CD4-positive, alpha-beta T cell treated with Interleukin-6 at 100 ng/mL for 8 hours (primary cell): ENCODE measurements around the gene DCDC2.
"Not testable (repeated sequence)": the region's sequence is repeated elsewhere in the genome, so short reads cannot be mapped to it uniquely, and the experiment has no call there.

Source experiments
- DNase-seq: peaks from one replicate; pipeline ENCODE4 v3.0.0-alpha.2; 2020; ENCODE audit warnings: mixed read lengths, low spot score

DCDC2 gene

DNA sequence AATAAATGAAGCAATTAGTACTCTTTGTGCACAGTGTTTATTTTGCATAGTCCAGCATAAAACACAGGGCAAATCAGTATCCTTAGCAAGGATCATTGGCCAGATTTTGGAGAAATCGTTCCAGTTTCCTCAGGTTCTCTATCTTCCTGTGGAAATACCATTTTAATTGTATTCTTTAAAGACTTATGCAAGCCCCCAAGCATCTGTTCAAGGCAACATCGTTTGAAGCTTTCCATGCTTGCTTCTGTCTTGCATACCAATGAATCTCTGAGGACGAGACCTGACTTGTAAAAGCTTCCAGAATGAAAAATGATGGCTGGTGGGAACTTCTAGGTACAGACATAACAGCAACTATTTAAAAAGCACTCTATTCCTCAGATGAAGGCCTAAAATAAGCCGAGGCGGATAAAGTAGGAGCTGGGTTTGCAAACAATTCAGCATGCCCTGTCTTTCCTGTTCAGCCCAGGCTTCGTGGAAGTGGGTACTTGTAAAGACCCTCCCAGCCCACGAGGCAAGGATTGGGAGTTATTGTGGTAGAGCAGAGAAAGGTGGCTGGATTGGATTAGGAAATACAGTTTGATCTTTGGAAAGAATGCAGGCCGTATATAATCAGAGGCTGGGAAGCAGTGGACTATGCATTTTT is 210.2 kb downstream of the DCDC2 start:
- DNase-seq = no peak

DNA sequence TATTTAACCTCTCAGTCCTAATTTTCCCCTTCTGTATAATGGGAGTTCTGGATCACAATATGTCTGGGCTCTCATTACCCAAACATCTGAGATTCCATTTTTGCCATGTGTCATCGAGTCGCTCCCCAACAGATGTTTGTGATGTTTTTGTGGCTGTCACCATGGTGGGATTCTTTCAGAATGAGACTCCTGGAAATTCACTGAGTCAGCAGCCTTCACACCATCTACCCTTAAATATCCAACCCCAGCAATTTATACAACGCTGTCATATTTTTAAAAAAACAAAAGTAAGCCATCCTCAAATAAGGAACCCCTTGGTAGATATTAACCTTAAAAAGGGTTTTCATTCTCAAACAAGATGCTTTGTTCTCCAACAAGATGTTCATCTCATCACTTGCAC is 211.0 kb downstream of the DCDC2 start:
- no peak for DNase-seq

DNA sequence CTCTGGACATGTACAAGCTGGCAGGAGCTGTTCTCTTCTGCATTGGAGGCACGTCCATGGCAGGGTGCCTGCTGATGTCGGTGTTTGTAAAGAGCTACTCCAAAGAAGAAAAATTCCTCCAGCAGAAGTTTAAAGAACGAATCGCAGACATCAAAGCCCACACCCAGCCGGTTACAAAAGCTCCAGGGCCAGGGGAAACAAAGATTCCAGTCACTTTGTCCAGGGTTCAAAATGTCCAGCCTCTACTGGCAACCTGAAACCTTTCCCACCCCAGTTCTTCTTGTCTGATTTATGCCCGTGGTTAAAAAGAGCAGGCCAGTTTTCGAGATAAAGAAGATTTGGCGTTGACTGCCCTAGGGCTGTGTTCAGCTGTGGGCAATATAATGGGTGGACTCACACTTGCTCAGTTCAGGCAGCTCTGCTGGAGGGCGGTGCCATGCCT is 212.1 kb downstream of the DCDC2 start:
- DNase-seq = no peak

DNA sequence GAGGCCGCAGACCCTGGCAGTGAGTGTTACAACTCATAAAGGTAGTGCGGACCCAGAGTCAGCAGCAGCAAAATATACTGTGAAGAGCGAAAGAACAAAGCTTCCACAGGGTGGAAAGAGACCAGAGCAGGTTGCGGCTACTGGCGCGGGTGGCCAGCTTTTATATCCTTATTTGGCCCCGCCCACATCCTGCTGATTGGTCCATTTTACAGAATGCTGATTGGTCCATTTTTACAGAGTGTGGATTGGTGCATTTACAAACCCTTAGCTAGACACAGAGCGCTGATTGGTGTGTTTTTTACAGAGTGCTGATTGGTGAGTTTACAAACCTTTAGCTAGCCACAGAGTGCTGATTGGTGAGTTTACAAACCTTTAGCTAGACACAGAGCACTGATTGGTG is 215.1 kb downstream of the DCDC2 start:
- DNase-seq = not testable (repeated sequence)

DNA sequence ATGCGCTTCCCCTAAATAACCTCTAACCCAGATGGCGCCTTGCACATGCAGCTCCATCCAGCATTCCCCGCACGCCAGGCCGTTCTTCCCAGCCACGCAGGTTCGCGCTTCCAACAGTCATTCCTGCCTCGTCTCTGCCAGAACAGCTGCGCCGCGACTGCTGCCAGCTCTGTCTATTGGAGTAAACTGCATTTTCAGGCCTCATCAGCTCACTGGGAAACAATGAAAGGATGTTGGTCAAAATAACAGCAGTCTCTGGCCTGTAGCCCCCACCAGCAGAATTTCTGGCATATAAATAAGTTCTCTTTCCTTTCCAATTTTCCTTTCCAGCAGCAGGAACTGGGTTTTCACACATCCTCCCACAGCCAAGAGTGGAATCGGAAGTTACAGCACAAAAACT is 217.3 kb downstream of the DCDC2 start:
- DNase-seq = no peak

DNA sequence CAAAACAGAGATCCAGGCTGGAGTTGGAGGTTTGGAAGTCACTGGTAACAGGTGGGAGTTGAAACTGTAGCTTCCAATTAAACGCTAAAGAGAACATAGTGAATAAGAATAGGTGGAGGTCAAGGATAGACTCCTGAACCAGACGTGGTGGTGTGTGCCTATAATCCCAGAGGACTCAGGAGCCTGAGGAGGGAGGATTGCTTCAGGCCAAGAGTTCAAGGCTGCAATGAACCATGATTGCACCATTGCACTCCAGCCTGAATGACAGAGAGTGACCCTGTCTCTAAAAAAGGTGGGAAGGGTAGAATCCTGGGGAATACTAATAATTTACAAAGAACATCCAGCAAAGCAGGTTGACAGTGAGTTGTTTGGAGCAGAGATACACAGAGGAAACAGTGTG is 218.2 kb downstream of the DCDC2 start:
- no peak for DNase-seq

DNA sequence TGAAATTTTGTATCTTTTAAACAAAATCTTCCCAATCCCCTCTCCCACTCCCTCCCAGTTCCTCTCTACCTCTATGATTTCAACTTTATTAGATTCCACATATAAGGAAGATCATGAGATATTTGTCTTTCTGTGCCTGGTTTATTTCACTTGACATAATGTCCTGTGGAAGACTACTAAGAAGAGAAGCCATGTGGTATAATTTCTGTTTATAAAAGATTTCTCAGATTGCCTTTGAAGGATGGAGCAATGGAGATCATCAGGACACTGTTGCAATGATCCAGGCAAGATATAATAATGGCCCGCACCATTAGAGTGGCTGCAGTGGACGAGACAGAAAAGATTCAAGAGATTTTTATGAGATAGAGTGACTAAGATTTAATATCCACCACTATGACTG is 218.8 kb downstream of the DCDC2 start:
- DNase-seq = no peak

DNA sequence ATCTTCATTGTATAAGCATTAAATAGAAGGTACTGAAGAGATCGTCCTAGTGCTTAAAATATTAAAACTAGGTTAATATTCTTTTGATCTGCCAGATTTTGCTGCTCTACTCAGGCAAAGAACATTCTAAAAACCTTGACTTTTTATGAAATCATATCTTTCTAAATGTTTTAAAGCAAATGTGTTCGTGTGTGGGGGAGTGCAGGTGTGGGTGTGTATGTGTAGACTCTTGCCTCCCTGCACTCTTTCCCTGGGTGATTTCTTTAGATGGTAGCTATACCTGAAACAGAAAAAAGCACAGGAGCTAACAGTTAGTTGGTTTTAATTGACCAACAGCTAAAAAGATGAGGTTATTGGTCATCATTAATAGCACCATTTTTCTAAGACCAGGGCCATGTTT is 226.1 kb downstream of the DCDC2 start:
- DNase-seq = no peak

DNA sequence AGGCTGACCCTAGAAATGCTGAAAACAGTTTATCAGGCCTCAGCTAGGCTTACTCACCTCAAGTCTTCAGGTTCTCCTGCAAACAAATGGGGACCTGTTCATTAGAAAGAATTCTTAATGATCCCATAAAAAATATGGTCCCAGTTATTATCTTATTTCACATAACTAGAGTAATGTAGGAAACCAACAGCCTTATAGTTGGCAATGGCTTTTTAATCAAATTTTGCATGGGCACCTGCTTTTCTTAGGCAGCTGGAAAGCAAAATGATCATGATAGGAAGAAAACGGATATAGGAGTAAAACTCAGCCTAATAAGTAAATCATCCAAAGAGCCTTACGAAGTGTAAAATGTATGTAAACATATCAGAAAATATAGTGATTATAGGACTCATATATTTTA is 230.5 kb downstream of the DCDC2 start:
- no peak for DNase-seq

DNA sequence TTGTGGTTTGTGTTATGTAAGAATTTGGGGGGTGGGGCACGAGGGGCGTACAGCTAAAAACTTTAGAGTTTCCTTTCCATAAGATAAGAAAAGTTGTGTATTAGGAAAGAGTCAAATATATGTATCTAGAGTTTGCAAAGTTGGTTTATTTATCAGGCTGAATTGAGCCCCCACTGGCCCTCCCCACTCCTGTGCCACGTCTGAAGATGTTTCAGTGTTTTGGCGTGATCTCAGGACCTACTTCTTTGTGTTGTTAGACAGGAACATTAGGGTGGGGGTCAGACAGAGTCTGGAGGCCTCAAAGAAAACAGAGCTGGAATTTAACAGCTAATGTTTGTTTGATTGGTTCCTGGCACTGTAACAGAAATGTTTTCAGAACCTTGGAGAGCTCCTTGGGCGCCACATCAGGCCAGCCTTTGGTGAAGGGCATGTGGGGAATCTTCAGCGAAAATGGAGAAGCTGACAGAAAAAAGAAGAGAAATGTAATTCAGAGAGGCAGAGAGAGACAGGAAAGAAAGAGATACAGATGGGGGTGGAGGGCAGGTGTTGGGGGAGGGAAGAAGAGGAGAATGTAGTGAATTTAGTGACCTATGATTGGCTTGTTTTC is 231.2 kb downstream of the DCDC2 start:
- no peak for DNase-seq

DNA sequence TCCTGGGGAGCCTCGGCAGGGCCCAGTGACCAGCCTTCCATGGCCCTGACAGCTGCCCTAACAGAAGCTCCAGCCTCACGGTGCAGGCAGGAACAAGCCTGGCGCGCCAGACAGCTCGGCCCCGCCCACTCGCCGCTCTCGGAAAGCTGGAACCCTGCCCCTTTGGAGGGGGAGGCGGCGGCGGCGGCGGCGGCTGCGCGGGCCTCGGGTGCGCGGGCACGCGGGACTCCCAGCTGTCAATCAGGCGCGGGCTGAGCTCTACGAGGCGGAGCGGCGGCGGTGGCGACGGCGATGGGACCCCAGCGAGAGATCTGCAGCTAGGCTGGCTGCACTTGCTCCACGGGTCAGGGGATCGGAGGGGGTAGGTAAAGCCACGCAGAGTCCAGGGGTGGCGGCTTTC is 231.9 kb downstream of the DCDC2 start, which contains the start of gene NRSN1:
NRSN1 (plus strand) TSS at position 236 of the 400 bp plus-strand sequence. CDS start 8,113 bp downstream, outside the sequence.
- no peak for DNase-seq

DNA sequence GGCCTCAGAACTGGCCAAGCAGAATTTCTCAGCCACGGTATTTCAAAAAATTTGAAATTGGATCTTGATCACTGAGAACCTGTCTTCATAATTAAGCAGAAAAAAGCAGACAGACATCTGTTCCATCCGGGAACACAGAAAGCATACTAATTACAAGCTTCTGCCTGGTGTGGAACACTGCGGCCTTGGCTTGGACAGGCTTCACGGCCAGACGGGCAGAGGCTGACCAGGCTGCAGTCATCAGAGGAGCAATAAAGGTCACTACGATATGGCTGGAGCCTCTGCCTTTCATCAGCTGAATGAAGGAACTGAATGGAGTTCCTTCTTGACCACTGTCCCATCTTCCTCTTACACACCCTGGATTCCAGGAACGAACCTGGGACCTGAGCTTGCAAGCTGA is 235.7 kb downstream of the DCDC2 start:
- no peak for DNase-seq
